SK-N-SH (cell line): ENCODE data around the gene ZRANB3.

ENCODE experiments used
- JUND ChIP-seq: IDR thresholded peaks from 2 replicates; pipeline ENCODE4 v1.4.0; 2012
- POLR2AphosphoS5 ChIP-seq: IDR thresholded peaks from 2 replicates; pipeline ENCODE4 v1.6.1; 2012; ENCODE audit warnings: low read depth, low read length
- RCOR1 ChIP-seq: fragments of 150-350 bp; IDR thresholded peaks from 2 replicates; pipeline ENCODE4 v1.6.1; 2017; ENCODE audit warnings: antibody characterized with exemption, low read length
- USF2 ChIP-seq: fragments of 150-350 bp; IDR thresholded peaks from 2 replicates; pipeline ENCODE4 v1.6.1; 2017; ENCODE audit warnings: antibody characterized with exemption, low read length, low read depth, borderline replicate concordance
- TF ChIP-seq, protein P1 (sequence below): fragments of 200-600 bp; sonication (generic); IDR thresholded peaks from 2 replicates; pipeline ENCODE4 v1.6.1; 2017; ENCODE audit warnings: antibody characterized with exemption, mild to moderate bottlenecking, moderate library complexity
- TF ChIP-seq, protein P2 (sequence below): IDR thresholded peaks from 2 replicates; pipeline ENCODE4 v1.4.0; 2012; ENCODE audit warnings: low read depth, borderline replicate concordance

DNA sequence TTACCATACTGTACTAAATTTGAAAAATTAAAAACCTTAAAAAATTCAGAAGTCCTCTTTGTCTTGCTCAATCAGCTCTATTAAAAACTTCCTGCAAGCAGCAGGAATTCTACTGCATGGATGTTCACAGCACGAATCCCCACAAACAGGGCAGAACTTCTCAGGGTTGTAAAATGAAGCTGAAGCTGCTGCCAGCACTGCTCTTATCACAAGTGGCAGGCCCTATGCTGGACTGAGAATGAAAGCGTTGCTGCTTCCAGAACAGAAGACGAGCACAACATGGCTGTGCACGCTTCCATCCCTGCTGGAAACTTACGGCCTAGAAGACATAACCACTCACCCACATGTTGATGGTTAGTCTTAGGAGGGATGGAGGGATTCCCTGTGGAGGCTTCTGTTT lies 345.0 kb downstream of the ZRANB3 start:
- TF ChIP-seq, protein P1, sequence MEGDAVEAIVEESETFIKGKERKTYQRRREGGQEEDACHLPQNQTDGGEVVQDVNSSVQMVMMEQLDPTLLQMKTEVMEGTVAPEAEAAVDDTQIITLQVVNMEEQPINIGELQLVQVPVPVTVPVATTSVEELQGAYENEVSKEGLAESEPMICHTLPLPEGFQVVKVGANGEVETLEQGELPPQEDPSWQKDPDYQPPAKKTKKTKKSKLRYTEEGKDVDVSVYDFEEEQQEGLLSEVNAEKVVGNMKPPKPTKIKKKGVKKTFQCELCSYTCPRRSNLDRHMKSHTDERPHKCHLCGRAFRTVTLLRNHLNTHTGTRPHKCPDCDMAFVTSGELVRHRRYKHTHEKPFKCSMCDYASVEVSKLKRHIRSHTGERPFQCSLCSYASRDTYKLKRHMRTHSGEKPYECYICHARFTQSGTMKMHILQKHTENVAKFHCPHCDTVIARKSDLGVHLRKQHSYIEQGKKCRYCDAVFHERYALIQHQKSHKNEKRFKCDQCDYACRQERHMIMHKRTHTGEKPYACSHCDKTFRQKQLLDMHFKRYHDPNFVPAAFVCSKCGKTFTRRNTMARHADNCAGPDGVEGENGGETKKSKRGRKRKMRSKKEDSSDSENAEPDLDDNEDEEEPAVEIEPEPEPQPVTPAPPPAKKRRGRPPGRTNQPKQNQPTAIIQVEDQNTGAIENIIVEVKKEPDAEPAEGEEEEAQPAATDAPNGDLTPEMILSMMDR, result no peak
- TF ChIP-seq JUND (no peak), POLR2AphosphoS5 (no peak), RCOR1 (no peak), USF2 (no peak)
- TF ChIP-seq, protein P2, sequence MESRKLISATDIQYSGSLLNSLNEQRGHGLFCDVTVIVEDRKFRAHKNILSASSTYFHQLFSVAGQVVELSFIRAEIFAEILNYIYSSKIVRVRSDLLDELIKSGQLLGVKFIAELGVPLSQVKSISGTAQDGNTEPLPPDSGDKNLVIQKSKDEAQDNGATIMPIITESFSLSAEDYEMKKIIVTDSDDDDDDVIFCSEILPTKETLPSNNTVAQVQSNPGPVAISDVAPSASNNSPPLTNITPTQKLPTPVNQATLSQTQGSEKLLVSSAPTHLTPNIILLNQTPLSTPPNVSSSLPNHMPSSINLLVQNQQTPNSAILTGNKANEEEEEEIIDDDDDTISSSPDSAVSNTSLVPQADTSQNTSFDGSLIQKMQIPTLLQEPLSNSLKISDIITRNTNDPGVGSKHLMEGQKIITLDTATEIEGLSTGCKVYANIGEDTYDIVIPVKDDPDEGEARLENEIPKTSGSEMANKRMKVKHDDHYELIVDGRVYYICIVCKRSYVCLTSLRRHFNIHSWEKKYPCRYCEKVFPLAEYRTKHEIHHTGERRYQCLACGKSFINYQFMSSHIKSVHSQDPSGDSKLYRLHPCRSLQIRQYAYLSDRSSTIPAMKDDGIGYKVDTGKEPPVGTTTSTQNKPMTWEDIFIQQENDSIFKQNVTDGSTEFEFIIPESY, result no peak
